ENCODE results near the gene GLOD4. TPM values are rescaled to one million over a fixed set of nuclear protein-coding genes. Genes with fewer than 3 reads are reported as not detected.

The GLOD4 gene
- polyA plus RNA-seq, 3 donors: 41.8 to 50.7 (median 50.6) TPM

- peaks cover 7% of the 10 kb centered on the region for H3K4me1 Mint-ChIP-seq
- H3K4me2 ChIP-seq (replicated peaks; ENCODE audit: extremely low read depth, low read length, poor library complexity, severe bottlenecking): no peak overlapping the region
- 90% methylated on average over 11 of the region's 14 CpGs for WGBS (ENCODE audit: insufficient coverage)
- peaks cover 4 to 7% (median 6%) of the 10 kb centered on the region in 3 donors for H3K27me3 Mint-ChIP-seq (ENCODE audit: low read depth in 3 of 3)
- H3K27ac ChIP-seq (ENCODE audit: low read depth in 1 of 2, low read length in 2 of 2): no peak overlapping the region
- H2AFZ ChIP-seq (ENCODE audit: insufficient read depth, low read depth, low read length, poor library complexity, severe bottlenecking): no peak overlapping the region
- TF ChIP-seq, protein P1, sequence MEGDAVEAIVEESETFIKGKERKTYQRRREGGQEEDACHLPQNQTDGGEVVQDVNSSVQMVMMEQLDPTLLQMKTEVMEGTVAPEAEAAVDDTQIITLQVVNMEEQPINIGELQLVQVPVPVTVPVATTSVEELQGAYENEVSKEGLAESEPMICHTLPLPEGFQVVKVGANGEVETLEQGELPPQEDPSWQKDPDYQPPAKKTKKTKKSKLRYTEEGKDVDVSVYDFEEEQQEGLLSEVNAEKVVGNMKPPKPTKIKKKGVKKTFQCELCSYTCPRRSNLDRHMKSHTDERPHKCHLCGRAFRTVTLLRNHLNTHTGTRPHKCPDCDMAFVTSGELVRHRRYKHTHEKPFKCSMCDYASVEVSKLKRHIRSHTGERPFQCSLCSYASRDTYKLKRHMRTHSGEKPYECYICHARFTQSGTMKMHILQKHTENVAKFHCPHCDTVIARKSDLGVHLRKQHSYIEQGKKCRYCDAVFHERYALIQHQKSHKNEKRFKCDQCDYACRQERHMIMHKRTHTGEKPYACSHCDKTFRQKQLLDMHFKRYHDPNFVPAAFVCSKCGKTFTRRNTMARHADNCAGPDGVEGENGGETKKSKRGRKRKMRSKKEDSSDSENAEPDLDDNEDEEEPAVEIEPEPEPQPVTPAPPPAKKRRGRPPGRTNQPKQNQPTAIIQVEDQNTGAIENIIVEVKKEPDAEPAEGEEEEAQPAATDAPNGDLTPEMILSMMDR (IDR thresholded peaks at IDR 0.05): no peak
- no peaks in the 10 kb centered on the region for H4K20me1 ChIP-seq (ENCODE audit: insufficient read depth, low read length)
- H3K36me3 Mint-ChIP-seq: peaks cover 23 to 28% of the 10 kb centered on the region in 2 donors
- no peak overlapping the region for H3K4me3 Mint-ChIP-seq
- no peak overlapping the region for H3K27ac Mint-ChIP-seq
- no peak for DNase-seq
- no peak overlapping the region for H3K4me3 ChIP-seq (replicated peaks in 1 of 3; ENCODE audit: low read depth in 2 of 3, low read length in 3 of 3)
- H3K9ac ChIP-seq (ENCODE audit: insufficient read depth, low read length, poor library complexity, severe bottlenecking): no peak overlapping the region
- no peaks in the 10 kb centered on the region for H3K9me3 ChIP-seq (replicated peaks in 1 of 2; ENCODE audit: control insufficient read depth in 1 of 2, insufficient read depth in 1 of 2, low read length in 2 of 2)
- no peaks in the 10 kb centered on the region for H3K27me3 ChIP-seq (ENCODE audit: control insufficient read depth in 2 of 2, insufficient read depth in 2 of 2, low read length in 2 of 2)
- peaks cover 0 to 3% (median 0%) of the 10 kb centered on the region in 7 donors for H3K9me3 Mint-ChIP-seq
- no peaks in the 10 kb centered on the region for H3K79me2 ChIP-seq (ENCODE audit: insufficient read depth, low read length)
- peaks cover 18 to 24% of the 10 kb centered on the region in 2 donors for H3K36me3 ChIP-seq (replicated peaks in 1 of 2; ENCODE audit: control insufficient read depth in 1 of 2, insufficient read depth in 2 of 2, low read length in 2 of 2)
- intact Hi-C loops (cut with micrococcal nuclease): loop anchor here (5.0 kb wide), 2 partner anchors 187 to 202 kb away; partner anchors contain the start of gene TIMM22 (in 1 of the 2)
- H3K4me1 ChIP-seq (ENCODE audit: control insufficient read depth in 1 of 2, insufficient read depth in 2 of 2, low read length in 2 of 2): no peaks in the 10 kb centered on the region
Observed at GRCh38 chr17:795276-795675, 13.2 kb upstream of the GLOD4 start.

DNA sequence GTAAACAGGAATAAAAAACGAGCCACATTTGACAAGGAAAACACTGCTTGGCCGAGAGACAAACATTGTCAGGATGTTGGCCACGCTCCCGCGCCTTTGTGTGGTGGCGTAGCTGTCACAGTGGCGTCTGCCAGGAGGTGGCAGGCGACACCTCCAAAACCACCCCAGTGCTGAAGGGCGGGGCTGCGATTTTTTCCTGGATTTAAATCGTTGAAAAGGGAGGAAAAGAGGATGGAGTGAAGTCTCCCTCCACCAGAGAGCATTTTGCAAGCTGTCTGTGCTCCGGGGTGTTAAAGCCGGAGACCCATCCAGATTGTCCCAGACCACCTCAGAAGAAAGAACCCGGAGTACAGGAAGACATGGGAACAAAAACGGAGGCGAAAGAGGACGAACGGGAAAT lies 12.8 kb upstream of the GLOD4 start:
- Histone ChIP-seq H3K9me3 (replicated peaks in 1 of 2; ENCODE audit: control insufficient read depth in 1 of 2, insufficient read depth in 1 of 2, low read length in 2 of 2) (no peaks in the 10 kb centered on the region), H3K36me3 (replicated peaks in 1 of 2; ENCODE audit: control insufficient read depth in 1 of 2, insufficient read depth in 2 of 2, low read length in 2 of 2) (peaks cover 22 to 28% of the 10 kb centered on the region in 2 donors), H3K4me2 (replicated peaks; ENCODE audit: extremely low read depth, low read length, poor library complexity, severe bottlenecking) (no peak overlapping the region), H3K79me2 (ENCODE audit: insufficient read depth, low read length) (no peaks in the 10 kb centered on the region), H4K20me1 (ENCODE audit: insufficient read depth, low read length) (no peaks in the 10 kb centered on the region), H3K27me3 (ENCODE audit: control insufficient read depth in 2 of 2, insufficient read depth in 2 of 2, low read length in 2 of 2) (no peaks in the 10 kb centered on the region), H3K27ac (ENCODE audit: low read depth in 1 of 2, low read length in 2 of 2) (no peak overlapping the region), H3K4me1 (ENCODE audit: control insufficient read depth in 1 of 2, insufficient read depth in 2 of 2, low read length in 2 of 2) (no peaks in the 10 kb centered on the region), H3K9ac (ENCODE audit: insufficient read depth, low read length, poor library complexity, severe bottlenecking) (no peak overlapping the region), H3K4me3 (replicated peaks in 1 of 3; ENCODE audit: low read depth in 2 of 3, low read length in 3 of 3) (no peak overlapping the region), H2AFZ (ENCODE audit: insufficient read depth, low read depth, low read length, poor library complexity, severe bottlenecking) (no peak overlapping the region)
- TF ChIP-seq, protein P1 (IDR thresholded peaks at IDR 0.05): peak; percentile 62
- Mint-ChIP-seq H3K36me3 (peaks cover 27 to 32% of the 10 kb centered on the region in 2 donors), H3K27ac (no peak overlapping the region), H3K4me1 (peaks cover 7% of the 10 kb centered on the region), H3K9me3 (peaks cover 0 to 3% (median 0%) of the 10 kb centered on the region in 7 donors), H3K27me3 (ENCODE audit: low read depth in 3 of 3) (peaks cover 4 to 7% (median 6%) of the 10 kb centered on the region in 3 donors), H3K4me3 (peak overlapping the region in 1 of 2 donors; percentile 51)
- intact Hi-C loops (cut with micrococcal nuclease): loop anchor here (5.0 kb wide), 2 partner anchors 187 to 202 kb away; partner anchors contain the start of gene TIMM22 (in 1 of the 2)
- DNase-seq: peak in 2 of 3 donors; percentile 16 to 34
- 31% methylated on average over 8 of the region's 18 CpGs for WGBS (ENCODE audit: insufficient coverage)
